GM19438 (cell line): ENCODE measurements around the gene ZNF354B.
"Not testable (repeated sequence)": the region's sequence is repeated elsewhere in the genome, so short reads cannot be mapped to it uniquely, and the experiment has no call there.

ENCODE experiments used
- ATAC-seq: cut with Tn5 transposase; IDR thresholded peaks from one replicate; pipeline ENCODE4 v1.9.1; 2021; ENCODE audit warnings: low read depth; ENCODE audit not compliant: unreplicated experiment

ZNF354B gene

DNA sequence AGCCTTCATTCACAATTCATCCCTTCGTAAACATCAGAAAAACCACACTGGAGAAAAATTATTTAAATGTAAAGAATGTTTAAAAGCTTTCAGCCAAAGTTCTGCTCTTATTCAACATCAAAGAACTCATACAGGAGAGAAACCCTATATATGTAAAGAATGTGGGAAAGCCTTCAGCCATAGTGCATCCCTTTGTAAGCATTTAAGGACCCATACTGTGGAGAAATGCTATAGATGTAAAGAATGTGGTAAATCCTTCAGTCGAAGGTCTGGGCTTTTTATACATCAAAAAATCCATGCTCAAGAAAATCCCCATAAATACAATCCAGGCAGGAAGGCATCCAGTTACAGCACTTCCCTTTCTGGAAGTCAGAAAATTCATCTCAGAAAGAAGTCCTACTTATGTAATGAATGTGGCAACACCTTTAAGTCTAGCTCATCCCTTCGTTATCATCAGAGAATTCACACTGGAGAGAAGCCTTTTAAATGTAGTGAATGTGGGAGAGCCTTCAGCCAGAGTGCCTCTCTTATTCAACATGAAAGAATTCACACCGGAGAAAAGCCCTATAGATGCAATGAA, 23.5 kb downstream of the ZNF354B start:
- ATAC-seq: not testable (repeated sequence)

DNA sequence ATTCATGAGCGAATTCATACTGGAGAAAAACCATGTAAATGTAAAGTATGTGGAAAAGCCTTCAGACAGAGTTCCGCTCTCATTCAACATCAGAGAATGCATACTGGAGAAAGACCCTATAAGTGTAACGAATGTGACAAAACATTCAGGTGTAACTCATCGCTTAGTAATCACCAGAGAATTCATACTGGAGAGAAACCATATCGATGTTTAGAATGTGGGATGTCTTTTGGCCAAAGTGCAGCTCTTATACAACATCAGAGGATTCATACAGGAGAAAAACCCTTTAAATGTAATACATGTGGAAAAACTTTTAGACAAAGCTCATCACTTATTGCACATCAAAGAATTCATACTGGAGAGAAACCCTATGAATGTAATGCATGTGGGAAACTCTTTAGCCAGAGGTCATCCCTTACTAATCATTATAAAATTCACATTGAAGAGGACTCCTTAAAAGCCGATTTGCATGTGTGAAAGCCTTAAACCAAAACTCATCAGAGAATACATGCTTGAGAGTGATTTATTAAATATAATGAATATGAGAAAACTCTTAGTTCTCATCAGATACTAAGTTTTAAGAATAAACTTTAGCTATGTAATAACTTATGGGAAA, 24.2 kb downstream of the ZNF354B start:
- no peak for ATAC-seq

DNA sequence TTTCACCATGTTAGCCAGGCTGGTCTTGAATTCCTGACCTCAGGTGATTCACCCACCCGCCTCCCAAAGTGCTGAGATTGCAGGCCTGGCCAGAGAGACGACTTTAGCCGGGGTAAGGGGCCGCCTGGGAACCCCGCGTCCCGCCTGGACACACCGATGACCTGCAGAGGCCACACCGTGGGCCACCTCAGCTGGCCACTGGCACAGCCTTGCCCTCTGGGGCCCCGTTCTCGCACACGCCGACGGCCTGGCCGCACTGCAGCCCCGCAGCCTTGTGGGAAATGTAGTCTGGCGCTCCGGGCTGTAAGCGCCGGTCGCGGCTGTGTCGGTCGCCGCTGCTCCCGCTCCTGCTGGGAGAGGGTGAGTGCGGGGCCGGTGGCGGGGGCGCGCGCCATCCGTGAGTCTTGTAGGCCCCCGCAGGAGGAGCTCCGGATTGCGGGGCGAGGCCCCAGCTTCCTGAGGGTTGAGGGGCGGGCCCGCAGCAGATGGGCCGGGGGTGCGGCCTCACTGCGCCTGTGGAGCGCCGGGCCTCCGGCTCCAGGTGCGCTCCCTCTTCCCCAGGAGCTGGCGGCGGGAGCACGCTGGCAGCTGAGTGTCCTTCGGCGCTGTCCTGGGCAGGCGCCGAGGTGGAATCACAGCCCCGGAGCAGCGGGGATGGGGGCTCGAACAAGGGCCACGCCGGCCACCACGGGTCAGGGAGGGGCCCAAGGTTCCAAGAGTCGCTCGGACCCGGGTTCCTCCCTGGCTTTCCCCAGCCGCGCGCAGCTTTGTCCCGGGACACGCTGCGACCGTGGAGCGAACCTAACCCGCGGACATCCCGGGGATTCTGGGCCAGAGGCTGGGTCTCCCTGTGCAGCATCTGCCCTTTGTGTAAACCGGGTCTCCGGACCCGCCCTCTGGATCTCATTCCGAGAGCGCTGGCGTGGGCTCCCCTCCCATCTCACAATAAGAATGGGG, 36.1 kb downstream of the ZNF354B start, which contains the start of gene ZFP2:
Gene ZFP2 (plus strand): TSS at position 299 of the 957 bp plus-strand sequence. CDS start 35,401 bp downstream, outside the sequence.
- ATAC-seq: no peak

DNA sequence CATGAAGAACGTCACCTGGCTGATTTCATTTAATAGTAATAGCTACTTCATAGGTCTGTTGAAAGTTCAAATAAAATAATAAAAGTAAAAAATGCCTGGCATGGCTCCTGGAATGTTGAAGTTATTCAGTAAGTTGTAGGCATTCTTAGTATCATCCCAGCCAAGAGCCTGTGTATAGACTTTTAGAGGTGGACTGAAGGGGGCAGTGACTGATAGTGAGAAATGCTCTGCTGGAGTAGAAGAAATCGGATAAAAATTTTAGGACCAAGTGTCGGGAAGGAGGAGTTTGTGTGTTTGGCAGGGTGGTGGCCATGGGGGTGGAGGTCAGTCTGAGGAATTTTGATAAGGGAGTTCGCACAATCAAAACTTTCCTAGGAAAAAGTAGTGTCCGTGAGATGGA, 39.5 kb downstream of the ZNF354B start:
- no peak for ATAC-seq

DNA sequence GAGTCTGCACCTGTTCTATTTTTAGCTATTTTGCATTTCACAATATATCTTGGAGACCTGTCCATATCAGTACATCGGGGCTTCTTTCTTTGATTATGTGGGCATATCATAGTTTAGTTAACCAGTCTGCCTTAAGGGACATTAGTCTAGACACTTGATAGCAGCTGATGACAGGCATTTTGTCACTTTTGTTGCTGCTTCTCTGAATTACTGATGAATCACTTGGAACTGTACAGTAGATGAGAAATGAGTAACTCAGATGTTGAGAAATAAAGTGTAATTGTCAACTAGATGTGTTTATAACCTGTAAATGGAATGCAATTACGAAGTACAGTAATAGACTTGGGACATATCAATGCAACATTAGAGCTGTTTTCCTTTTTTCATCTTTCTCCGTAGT, 43.1 kb downstream of the ZNF354B start:
- no peak for ATAC-seq

DNA sequence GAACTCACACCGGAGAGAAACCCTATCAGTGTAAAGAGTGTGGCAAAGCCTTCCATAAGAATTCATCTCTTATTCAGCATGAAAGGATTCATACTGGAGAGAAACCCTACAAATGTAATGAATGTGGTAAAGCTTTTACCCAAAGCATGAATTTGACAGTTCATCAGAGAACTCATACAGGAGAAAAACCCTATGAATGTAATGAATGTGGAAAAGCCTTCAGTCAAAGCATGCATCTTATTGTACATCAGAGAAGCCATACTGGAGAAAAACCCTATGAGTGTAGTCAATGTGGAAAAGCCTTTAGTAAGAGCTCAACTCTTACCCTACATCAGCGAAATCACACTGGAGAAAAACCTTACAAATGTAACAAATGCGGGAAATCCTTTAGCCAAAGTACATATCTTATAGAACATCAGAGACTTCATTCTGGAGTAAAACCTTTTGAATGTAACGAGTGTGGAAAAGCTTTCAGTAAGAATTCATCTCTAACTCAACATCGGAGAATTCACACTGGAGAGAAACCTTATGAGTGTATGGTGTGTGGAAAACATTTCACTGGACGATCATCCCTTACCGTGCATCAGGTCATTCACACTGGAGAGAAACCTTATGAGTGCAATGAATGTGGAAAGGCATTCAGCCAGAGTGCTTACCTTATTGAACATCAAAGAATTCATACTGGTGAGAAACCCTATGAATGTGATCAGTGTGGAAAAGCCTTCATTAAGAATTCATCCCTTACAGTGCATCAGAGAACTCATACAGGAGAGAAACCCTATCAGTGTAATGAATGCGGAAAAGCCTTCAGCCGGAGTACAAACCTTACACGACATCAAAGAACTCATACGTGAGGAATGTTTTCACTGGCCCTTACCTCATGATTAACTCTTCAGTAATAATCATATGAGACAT, 72.3 kb downstream of the ZNF354B start:
- ATAC-seq: no peak
